HCT116 (cell line): Measurements from ENCODE around the gene TMEM134. TPM values are rescaled to one million over a fixed set of nuclear protein-coding genes. Genes with fewer than 3 reads are reported as not detected.

Source experiments
- ATAC-seq: fragments of 200-7000 bp; cut with Tn5 transposase; 2 replicates; pipeline ENCODE4 v1.9.1; 2020; ENCODE audit warnings: mild to moderate bottlenecking, moderate library complexity
- Bru-seq: library from RNA; stranded (reverse); fragments of 400-500 nt; gene quantifications from one replicate; lab custom pipeline; 2021; lab: Mats Ljungman, UMichigan
- BruChase-seq, 2 experiments: library from RNA; stranded (reverse); fragments of 400-500 nt; gene quantifications; one replicate each; lab custom pipeline; 2021; lab: Mats Ljungman, UMichigan
- BruUV-seq: library from RNA; stranded (reverse); fragments of 400-500 nt; replicated peaks from 2 replicates; lab custom pipeline; 2021; lab: Mats Ljungman, UMichigan
- CTCF ChIA-PET: fragments of 300-600 bp; sonication (Branson Sonifier 250); formaldehyde crosslinking; loops from one replicate; lab custom pipeline; 2021; ENCODE audit warnings: antibody characterized with exemption; lab: Charles Lee
- POLR2A ChIA-PET: fragments of 300-600, 350-600 bp; sonication (Branson Sonifier 250); formaldehyde crosslinking; loops from one replicate; lab custom pipeline; 2021; ENCODE audit warnings: antibody characterized with exemption; lab: Charles Lee
- RAD21 ChIA-PET, 2 experiments: fragments of 300-600 bp; sonication (Branson Sonifier 250); formaldehyde crosslinking; loops; one replicate each; lab custom pipeline; 2023; ENCODE audit warnings: low total read pairs in 2 of 2; ENCODE audit not compliant: uncharacterized antibody in 2 of 2, unreplicated experiment in 2 of 2, low non-redundant PET in 1 of 2; lab: Charles Lee
- DNase-seq: peaks from one replicate; pipeline ENCODE4 v3.0.0-alpha.2; 2010; ENCODE audit warnings: low read depth, low spot score
- H2AFZ ChIP-seq: fragments of 200-600 bp; shearing (Covaris generic), sonication (generic); 2 replicates; pipeline ENCODE4 v1.6.1; 2017; ENCODE audit warnings: low read depth, mixed run types, mixed read lengths, antibody characterized with exemption, low read length; ENCODE audit not compliant: poor library complexity, severe bottlenecking
- H3K27ac ChIP-seq: 2 replicates; pipeline ENCODE4 v1.5.1; 2012; ENCODE audit warnings: low read depth, low read length
- H3K27me3 ChIP-seq: fragments of 200-600 bp; sonication (generic); 2 replicates; pipeline ENCODE4 v1.6.1; 2016; ENCODE audit warnings: mixed run types, low read length, mixed read lengths; ENCODE audit not compliant: insufficient read depth
- H3K36me3 ChIP-seq, 2 experiments: fragments of 200-500 bp in 1 of 2; fragments of 200-600 bp in 1 of 2; sonication (Bioruptor generic) in 1 of 2; sonication (generic) in 1 of 2; 2 replicates each; pipeline versions ENCODE4 v1.5.1 to v1.6.1; 2014 to 2016; ENCODE audit warnings: low read length in 2 of 2, inconsistent platforms in 1 of 2, mixed read lengths in 1 of 2, mixed run types in 1 of 2; ENCODE audit not compliant: insufficient read depth in 2 of 2, control insufficient read depth in 1 of 2
- H3K4me1 ChIP-seq, 2 experiments: fragments of 200-600 bp in 1 of 2; sonication (generic) in 1 of 2; 2 replicates each; pipeline versions ENCODE4 v1.5.1 to v1.6.1; 2012 to 2017; ENCODE audit warnings: low read length in 2 of 2, inconsistent platforms in 1 of 2, mild to moderate bottlenecking in 1 of 2, mixed read lengths in 1 of 2, mixed run types in 1 of 2, moderate library complexity in 1 of 2; ENCODE audit not compliant: insufficient read depth in 2 of 2, control insufficient read depth in 1 of 2
- H3K4me2 ChIP-seq: fragments of 200-600 bp; sonication (generic); 2 replicates; pipeline ENCODE4 v1.6.1; 2017; ENCODE audit warnings: mixed run types, low read length, mixed read lengths
- H3K4me3 ChIP-seq, 2 experiments: fragments of 200-600 bp in 1 of 2; sonication (generic) in 1 of 2; replicated peaks in 1 of 2; 2 replicates each; pipeline ENCODE4 v1.5.1; 2011 to 2016; ENCODE audit warnings: low read length in 2 of 2, control low read depth in 1 of 2, low read depth in 1 of 2, mild to moderate bottlenecking in 1 of 2, mixed read lengths in 1 of 2, mixed run types in 1 of 2
- H3K79me2 ChIP-seq: fragments of 200-600 bp; sonication (generic); 2 replicates; pipeline ENCODE4 v1.6.1; 2017; ENCODE audit warnings: mild to moderate bottlenecking, mixed run types, low read length, moderate library complexity, mixed read lengths; ENCODE audit not compliant: insufficient read depth
- H3K9ac ChIP-seq: fragments of 200-600 bp; sonication (generic); 2 replicates; pipeline ENCODE4 v1.6.1; 2016; ENCODE audit warnings: low read length, mixed read lengths
- H3K9me2 ChIP-seq: fragments of 200-600 bp; sonication (generic), shearing (Covaris generic); 2 replicates; pipeline ENCODE4 v1.6.1; 2017; ENCODE audit warnings: mixed run types, mild to moderate bottlenecking, moderate library complexity; ENCODE audit not compliant: insufficient read depth
- H3K9me3 ChIP-seq, 2 experiments: fragments of 200-500 bp in 1 of 2; fragments of 200-600 bp in 1 of 2; sonication (Bioruptor generic) in 1 of 2; sonication (generic) in 1 of 2; 2 replicates each; pipeline ENCODE4 v1.6.1; 2014 to 2017; ENCODE audit warnings: low read length in 2 of 2, mixed read lengths in 2 of 2, inconsistent platforms in 1 of 2, low read depth in 1 of 2, mild to moderate bottlenecking in 1 of 2, mixed run types in 1 of 2, moderate library complexity in 1 of 2; ENCODE audit not compliant: control insufficient read depth in 1 of 2, insufficient read depth in 1 of 2
- H4K20me1 ChIP-seq: fragments of 200-600 bp; sonication (generic), shearing (Covaris generic); 2 replicates; pipeline ENCODE4 v1.6.1; 2017; ENCODE audit warnings: mixed run types, mild to moderate bottlenecking, moderate library complexity; ENCODE audit not compliant: insufficient read depth
- CTCF ChIP-seq, 3 experiments: fragments of 200-600 bp in 1 of 3; sonication (generic) in 1 of 3; IDR thresholded peaks in 2 of 3; conservative IDR thresholded peaks in 1 of 3; 2 replicates each; pipeline ENCODE4 v1.5.1; 2012 to 2017; ENCODE audit warnings: low read depth in 2 of 3, low read length in 2 of 3, antibody characterized with exemption in 1 of 3, borderline replicate concordance in 1 of 3, control low read depth in 1 of 3, mild to moderate bottlenecking in 1 of 3, mixed read lengths in 1 of 3, mixed run types in 1 of 3, moderate library complexity in 1 of 3; ENCODE audit not compliant: insufficient read depth in 1 of 3
- EZH2 ChIP-seq: fragments of 200-600 bp; sonication (generic); IDR thresholded peaks from 2 replicates; pipeline ENCODE4 v1.6.1; 2017; ENCODE audit warnings: antibody characterized with exemption, mixed run types
- POLR2A ChIP-seq: IDR thresholded peaks from 2 replicates; pipeline ENCODE4 v1.7.0; 2011; ENCODE audit warnings: borderline replicate concordance; ENCODE audit not compliant: insufficient read depth, insufficient read length; ENCODE audit errors: extremely low read depth
- POLR2AphosphoS5 ChIP-seq: IDR thresholded peaks from 2 replicates; pipeline ENCODE4 v1.6.1; 2011; ENCODE audit warnings: mild to moderate bottlenecking, low read depth, low read length, moderate library complexity
- SIN3A ChIP-seq: IDR thresholded peaks from 2 replicates; pipeline ENCODE4 v1.6.1; 2012; ENCODE audit warnings: low read depth
- SP1 ChIP-seq: IDR thresholded peaks from 2 replicates; pipeline ENCODE4 v1.6.1; 2012; ENCODE audit warnings: low read depth
- SRF ChIP-seq: IDR thresholded peaks from 2 replicates; pipeline ENCODE4 v1.6.1; 2012; ENCODE audit warnings: low read depth
- YY1 ChIP-seq: IDR thresholded peaks from 2 replicates; pipeline ENCODE4 v1.6.1; 2011; ENCODE audit warnings: low read length, low read depth, moderate library complexity, mild to moderate bottlenecking; ENCODE audit not compliant: insufficient replicate concordance; ENCODE audit errors: extremely low read depth
- ZFX ChIP-seq: fragments of 450-650 bp; IDR thresholded peaks from 2 replicates; pipeline ENCODE4 v1.6.1; 2017
- intact Hi-C: fragments of 100-400 bp; cut with micrococcal nuclease; formaldehyde crosslinking; loops from 2 replicates; pipeline ENCODE4 v1.10.0; 2022
- long read RNA-seq: library from polyadenylated mRNA; unstranded; transcript quantifications from one replicate; pipeline ENCODE4 v2.0.0, GENCODE V29; 2021; ENCODE audit not compliant: unreplicated experiment
- polyA plus RNA-seq: library from polyadenylated mRNA; unstranded; fragments of >200 nt; gene quantifications from 2 replicates; pipeline ENCODE4 v1.2.1, GENCODE V29; 2012; ENCODE audit warnings: missing spikeins
- total RNA-seq: library from RNA; stranded (reverse); gene quantifications from one replicate; pipeline ENCODE4 v1.2.1, GENCODE V29; 2021; ENCODE audit not compliant: unreplicated experiment

TMEM134 gene
- 44.2 TPM for total RNA-seq
- polyA plus RNA-seq, result 42.4 and 52.3 TPM in 2 replicates
- Bru-seq, nascent RNA, result percentile 60 among the genes with signal in this experiment
- percentile 70 among the genes with signal in this experiment for BruChase-seq, experiment 1, labeled RNA remaining after a 6-hour chase
- percentile 65 among the genes with signal in this experiment for BruChase-seq, experiment 2, labeled RNA remaining after a 2-hour chase
- long read RNA-seq, transcript TMEM134-201 (7 exons, 3,534 nt), result major isoform, 25 of 60 reads
- long read RNA-seq, partial matches to known transcripts, result 3 of 60 reads
- long read RNA-seq, other reads (novel, unspliced or antisense), result 25 of 60 reads

GRCh38 chr11:67468759-67469507 is at the start of gene TMEM134:
TSS of gene TMEM134 (minus strand) at chr11:67469251. CDS start at chr11:67469192, 59 bp downstream.
- Histone ChIP-seq H3K79me2 (peaks cover 15% of the 10 kb centered on the region; the same call in 1 of the 2 replicates), H3K9me2 (no peaks in the 10 kb centered on the region), H3K27me3 (no peaks in the 10 kb centered on the region), H3K36me3 (no peaks in the 10 kb centered on the region), H3K4me3 (peak within 1 kb of the TSS; percentile 82 to 95), H3K27ac (peak within 1 kb of the TSS; percentile 88), H3K4me2 (peak within 1 kb of the TSS; percentile 100), H4K20me1 (no peaks in the 10 kb centered on the region), H3K4me1 (peaks cover 25 to 45% of the 10 kb centered on the region in 2 experiments), H2AFZ (no peak within 1 kb of the TSS), H3K9me3 (no peaks in the 10 kb centered on the region), H3K9ac (peak within 1 kb of the TSS; percentile 95)
- ChIA-PET RAD21 (interaction anchor here in 1 of 2 experiments (1.4 to 2.2 kb wide), 2 partner anchors 67 to 86 kb away, joined by 3 to 6 read pairs; partner anchors contain the start of gene PPP1CA), POLR2A (interaction anchor here (1.0 to 2.1 kb wide), 4 partner anchors 11 to 77 kb away, joined by 3 to 9 read pairs (median 3); partner anchors contain the start of genes AIP and RAD9A), CTCF (interaction anchor here (1.9 kb wide), 1 partner anchor 67 kb away, joined by 8 read pairs; the partner anchor contains the start of gene PPP1CA)
- ATAC-seq (peak; percentile 71), DNase-seq (peak; percentile 82)
- no TSS peak for BruUV-seq
- intact Hi-C loops, result loop anchor here (1.0 to 5.0 kb wide), 4 partner anchors 37 to 117 kb away; partner anchors contain the start of genes POLD4 and RPS6KB2
- TF ChIP-seq SRF, result no peak
- peak; percentile 92 for TF ChIP-seq YY1
- no peak for TF ChIP-seq SIN3A
- TF ChIP-seq EZH2, result no peak
- peak; percentile 84 for TF ChIP-seq ZFX
- TF ChIP-seq POLR2AphosphoS5, result peak; percentile 87
- peak; percentile 88 for TF ChIP-seq POLR2A
- TF ChIP-seq CTCF (IDR thresholded peaks at IDR 0.05 in 2 of 3, conservative IDR thresholded peaks at IDR 0.05 in 1 of 3; ENCODE audit: borderline replicate concordance in 1 of 3, insufficient read depth in 1 of 3, low read depth in 2 of 3, low read length in 2 of 3), result peak in 2 of 3 experiments; percentile 26 to 28; a peak in 2 of 6 replicates
- no peak for TF ChIP-seq SP1
